Stimulated activated CD4-positive, alpha-beta T cell treated with anti-CD3 and anti-CD28 coated beads, Interleukin-1b, Interleukin-23, amount 100 ng/mL, for 48 hours (primary cell): ENCODE results near the gene MAPKAP1.

ENCODE experiments used
- DNase-seq: peaks from one replicate; pipeline ENCODE4 v3.0.0-alpha.2; 2020

MAPKAP1 gene

DNA sequence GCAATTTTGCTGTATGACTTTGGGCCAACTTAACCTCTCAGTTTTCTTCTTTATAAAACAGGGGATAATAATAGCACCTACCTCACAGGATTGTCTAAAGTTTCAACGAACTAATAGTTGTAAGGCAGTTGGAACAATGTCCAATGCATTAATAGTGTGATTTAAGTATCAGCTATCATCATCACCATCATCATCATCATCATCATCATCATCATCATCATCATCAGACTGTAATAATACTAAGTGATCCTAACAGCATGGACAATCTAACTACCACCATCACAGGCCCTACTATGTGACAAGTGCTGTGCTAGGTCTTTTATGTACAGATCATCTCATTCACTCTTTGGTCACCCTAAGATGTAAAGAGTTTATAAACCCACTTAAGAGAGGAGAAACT lies 196.0 kb downstream of the MAPKAP1 start:
- no peak for DNase-seq

GRCh38 chr9:125509476-125509875 lies 197.5 kb downstream of the MAPKAP1 start:
- DNase-seq = no peak

DNA sequence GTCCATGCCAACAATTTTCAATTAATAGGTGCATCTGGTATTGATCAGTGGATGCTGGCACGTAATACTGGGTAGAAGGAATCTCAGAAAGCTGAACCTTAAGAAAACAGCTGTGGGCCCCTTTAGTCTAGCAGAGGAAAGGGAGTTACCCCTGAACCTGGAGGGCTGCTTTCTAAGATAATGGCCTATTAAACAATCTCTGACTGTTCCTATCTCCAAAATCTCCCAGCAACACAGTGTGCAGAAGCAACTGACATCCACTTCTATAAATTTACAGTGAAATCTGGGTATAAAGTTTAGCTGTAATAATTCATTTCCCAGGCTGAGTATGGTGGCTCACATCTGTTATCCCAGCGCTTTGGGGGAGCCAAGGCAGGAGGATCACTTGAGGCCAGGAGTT lies 198.8 kb downstream of the MAPKAP1 start:
- DNase-seq = no peak

GRCh38 chr9:125507226-125507625 lies 199.8 kb downstream of the MAPKAP1 start:
- no peak for DNase-seq

GRCh38 chr9:125505988-125506438 lies 201.0 kb downstream of the MAPKAP1 start:
- DNase-seq = no peak

DNA sequence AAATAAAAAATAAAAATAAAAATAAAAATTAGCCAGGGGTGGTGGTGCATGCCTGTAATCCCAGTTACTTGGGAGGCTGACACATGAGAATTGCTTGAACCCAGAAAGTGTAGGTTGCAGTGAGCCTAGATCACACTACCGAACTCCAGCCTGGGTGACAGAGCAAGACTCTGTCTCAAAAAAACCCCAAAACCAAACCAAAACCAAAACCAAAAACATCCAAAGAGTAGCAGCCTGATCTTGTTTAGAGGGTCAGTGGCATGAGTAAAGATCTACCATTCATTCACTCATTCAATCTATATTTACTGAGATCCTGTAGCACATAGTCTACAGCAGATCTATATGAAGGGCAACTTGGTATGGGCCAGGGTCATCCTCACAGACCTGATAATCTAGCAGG lies 202.4 kb downstream of the MAPKAP1 start:
- no peak for DNase-seq

- DNase-seq = no peak
Measured at GRCh38 chr9:125497906-125498305, 209.1 kb downstream of the MAPKAP1 start.

- no peak for DNase-seq
Measured at GRCh38 chr9:125497478-125497877, 209.5 kb downstream of the MAPKAP1 start.

DNA sequence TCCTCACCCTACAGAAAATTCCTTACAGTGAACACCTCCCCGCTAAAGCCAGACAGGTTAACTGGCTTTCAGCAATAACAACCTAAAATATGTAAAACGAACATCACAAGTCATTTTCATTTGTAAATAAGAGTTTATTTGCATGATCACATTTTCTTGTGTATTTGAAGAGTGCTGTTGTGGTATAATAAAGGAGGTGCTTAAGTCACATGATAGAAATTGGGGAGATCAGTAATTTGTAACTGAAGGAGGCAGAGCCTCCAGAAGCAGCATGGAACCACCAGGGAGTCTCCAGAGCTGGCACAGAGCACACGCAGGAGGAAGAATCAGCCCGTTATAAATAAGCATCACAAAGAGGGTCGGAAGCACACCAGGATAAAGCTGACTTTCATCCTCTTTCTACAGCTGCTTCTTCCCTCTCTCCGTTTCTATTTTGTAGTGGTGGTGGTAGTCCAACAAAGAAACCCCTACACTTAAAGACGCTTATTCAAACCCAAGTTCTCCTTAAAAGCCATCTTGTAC lies 210.6 kb downstream of the MAPKAP1 start:
- DNase-seq = no peak

GRCh38 chr9:125495172-125496119 lies 211.6 kb downstream of the MAPKAP1 start:
- DNase-seq = no peak

- DNase-seq = no peak
Measured at GRCh38 chr9:125494653-125494915, 212.4 kb downstream of the MAPKAP1 start.

GRCh38 chr9:125493881-125494652 lies 212.9 kb downstream of the MAPKAP1 start:
- no peak for DNase-seq

GRCh38 chr9:125493384-125493783 lies 213.6 kb downstream of the MAPKAP1 start:
- no peak for DNase-seq

DNA sequence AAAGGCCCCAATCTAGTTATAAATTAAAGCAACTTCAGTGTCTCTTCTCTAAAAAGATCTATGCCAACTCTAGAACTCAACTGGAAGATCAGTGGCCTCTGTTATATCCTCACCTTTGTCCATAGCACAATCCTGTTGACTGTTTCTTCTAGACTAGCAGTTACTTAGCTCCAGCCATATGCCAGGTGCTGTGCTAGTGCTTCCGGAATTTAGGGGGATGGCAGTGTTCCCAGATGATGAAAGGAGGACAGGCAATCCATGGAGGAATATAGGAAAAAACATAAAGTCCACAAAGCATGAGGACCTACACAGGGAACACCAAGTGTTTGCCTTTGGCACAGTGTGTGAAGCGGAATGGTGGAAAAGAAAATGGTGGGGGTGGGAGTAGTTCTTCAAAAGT lies 214.3 kb downstream of the MAPKAP1 start:
- no peak for DNase-seq

GRCh38 chr9:125487842-125488241 lies 219.2 kb downstream of the MAPKAP1 start:
- DNase-seq = no peak

GRCh38 chr9:125486576-125486975 lies 220.4 kb downstream of the MAPKAP1 start:
- DNase-seq = no peak

- no peak for DNase-seq
Measured at GRCh38 chr9:125486152-125486508, 220.9 kb downstream of the MAPKAP1 start.

DNA sequence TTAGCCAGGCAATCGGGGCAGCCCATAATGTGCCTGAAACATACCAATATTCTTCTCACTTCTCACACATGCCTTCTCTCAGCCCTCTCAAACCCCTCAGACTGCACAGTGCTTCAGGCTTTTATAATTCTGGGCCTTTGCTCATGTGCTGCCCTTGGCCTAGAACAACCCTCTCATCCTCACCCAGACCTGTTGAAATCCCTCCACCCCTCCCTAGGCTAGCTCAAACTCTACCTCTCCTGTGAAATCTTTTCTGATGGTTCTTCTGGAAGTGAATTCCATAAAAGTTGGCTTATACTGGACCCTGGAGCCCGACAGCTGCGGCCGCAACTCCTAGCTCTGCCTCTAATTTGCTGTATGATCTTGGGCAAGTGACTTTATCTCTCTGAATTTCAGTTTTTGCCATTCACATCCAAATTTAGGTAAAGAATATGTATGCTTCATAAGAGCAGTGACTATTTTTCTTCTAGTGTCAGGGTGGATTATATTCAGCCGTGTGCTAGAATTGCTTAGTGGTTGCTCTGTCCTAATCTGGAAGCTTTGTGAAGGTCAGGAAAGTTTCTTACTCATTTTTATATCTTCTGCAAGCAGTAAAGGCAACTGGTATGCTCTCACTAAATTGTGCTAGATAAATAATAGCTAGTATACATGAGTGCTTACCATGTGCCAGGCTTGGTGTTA lies 221.4 kb downstream of the MAPKAP1 start:
- no peak for DNase-seq

- no peak for DNase-seq
Measured at GRCh38 chr9:125484350-125485282, 222.4 kb downstream of the MAPKAP1 start.

GRCh38 chr9:125483697-125484096 lies 223.3 kb downstream of the MAPKAP1 start:
- no peak for DNase-seq

DNA sequence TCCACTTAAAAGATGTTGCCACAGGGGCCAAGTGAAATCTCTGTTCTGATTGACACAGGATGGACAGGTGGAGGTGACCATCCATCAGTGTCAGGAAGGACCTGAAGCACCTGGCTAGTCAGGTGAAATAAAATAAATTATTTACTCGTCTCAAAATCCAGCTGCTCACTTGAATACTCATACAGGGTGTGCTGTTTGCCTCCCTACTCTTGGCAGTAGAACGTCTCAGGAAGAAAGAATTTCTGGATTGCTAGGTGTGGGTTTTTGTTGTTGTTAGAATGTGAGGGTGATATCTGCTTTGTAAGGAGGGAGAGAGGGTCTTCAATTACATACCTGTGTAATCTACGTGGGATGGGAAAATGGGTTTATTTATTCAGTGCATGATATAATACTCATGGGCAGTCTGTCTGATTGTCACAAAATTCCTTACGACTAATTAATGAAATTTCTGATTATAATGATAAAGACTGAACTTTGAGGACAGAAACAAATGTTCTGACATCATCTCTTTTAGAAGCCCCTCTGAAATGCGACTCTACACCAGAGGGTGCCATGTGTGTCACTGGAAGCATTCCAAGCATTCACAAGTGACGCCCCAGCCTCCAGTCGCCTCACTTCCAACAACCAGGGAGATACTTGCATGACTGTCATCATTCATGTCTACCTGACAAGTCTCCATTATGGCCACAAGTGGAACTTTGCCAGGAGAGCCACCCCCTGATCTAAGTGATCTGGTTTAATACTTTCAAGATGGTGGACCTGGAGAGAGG lies 227.0 kb downstream of the MAPKAP1 start:
- DNase-seq = no peak
